Skeletal muscle cell (primary cell): ENCODE results near the gene PDX1.
A peak's percentile ranks its signal among the peaks of the same experiment; 100 is the strongest.

Experiments used
- DNase-seq: peaks from one replicate; pipeline ENCODE4 v3.0.0-alpha.2; 2010; ENCODE audit warnings: low read depth
- H3K4me3 ChIP-seq: 2 replicates; pipeline ENCODE4 v1.5.1; 2011; ENCODE audit warnings: low read depth, mild to moderate bottlenecking, control low read depth, low read length, moderate library complexity

PDX1 gene

DNA sequence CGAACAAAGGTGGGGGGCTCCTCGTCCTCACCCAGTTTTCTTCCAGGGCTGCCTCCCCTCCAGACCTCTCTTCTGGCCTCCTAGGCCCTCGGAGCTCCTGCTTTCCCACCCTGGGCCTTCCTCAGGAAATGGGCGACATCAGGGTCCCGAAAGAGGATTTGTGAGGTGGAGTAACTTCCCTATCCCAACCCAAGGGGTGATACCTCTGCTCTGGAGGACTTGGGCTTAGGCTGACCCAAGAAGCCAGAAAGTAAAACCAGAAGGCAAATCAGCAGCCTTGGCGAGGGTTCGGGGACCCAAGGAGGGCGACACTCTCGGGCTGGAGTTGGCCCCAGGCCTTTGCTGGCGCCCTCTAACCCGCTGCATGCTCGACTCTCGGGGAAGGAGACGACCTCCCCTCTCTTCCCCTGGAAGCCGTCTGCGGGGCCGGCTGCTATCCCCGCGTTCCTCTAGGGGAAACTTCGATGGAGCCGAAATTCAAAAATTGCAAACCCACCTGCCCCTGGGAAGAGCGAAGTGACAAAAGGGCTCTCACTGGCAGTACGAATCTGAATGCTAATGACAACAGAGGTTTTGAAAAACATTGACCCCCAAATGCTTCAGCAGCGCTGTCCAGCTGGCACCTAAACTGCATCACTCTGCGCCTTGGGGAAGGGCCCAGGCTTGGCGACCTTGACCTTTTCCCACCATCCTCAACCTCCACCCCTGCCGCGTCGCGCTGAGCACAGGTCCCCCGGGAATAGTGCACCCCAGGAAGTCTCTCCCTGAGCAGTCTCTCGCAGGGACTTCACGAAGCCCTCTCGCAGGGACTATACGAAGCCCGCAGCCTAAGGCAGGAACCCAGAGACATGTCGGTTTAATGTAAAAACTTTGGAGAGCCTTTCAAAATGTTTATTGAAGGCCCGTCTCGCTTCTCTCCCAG, 2.4 kb downstream of the PDX1 start:
- H3K4me3 ChIP-seq, result no peak overlapping the region
- no peak for DNase-seq

DNA sequence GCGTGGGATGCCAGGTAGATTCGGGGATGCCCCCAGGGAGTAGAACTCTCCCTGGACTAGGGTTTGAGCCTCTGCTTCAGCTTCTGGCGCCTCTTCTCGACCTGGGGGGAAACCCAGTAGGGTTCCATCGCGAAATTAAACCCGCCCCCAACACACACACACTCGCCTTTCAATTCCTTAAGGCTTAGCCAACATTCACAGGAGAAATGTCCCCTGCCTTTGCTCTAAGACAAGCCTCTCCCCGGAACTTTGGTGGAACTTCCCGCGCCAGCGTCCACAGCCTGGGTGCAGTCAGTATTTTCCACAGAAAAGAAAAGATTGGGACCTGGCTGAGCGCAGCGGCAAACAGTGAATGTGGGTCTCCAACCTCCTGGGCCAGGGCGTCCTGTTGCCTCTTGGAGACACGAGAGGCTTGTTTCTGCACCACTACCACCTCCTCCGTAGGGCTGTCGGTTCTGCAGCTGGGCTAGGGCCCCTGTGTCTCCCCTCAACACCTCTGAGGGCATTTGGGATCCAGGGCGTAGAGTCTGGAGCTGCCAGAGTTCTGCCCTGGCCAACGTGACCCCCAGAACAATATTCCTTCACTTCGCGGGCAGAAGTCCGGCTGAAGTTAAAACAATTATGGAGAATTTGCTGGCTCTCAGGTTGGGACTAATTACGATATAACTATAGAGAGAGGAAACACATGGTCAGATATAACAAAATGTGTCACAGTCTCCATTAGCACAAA, 3.2 kb downstream of the PDX1 start:
- no peak overlapping the region for H3K4me3 ChIP-seq
- no peak for DNase-seq

DNA sequence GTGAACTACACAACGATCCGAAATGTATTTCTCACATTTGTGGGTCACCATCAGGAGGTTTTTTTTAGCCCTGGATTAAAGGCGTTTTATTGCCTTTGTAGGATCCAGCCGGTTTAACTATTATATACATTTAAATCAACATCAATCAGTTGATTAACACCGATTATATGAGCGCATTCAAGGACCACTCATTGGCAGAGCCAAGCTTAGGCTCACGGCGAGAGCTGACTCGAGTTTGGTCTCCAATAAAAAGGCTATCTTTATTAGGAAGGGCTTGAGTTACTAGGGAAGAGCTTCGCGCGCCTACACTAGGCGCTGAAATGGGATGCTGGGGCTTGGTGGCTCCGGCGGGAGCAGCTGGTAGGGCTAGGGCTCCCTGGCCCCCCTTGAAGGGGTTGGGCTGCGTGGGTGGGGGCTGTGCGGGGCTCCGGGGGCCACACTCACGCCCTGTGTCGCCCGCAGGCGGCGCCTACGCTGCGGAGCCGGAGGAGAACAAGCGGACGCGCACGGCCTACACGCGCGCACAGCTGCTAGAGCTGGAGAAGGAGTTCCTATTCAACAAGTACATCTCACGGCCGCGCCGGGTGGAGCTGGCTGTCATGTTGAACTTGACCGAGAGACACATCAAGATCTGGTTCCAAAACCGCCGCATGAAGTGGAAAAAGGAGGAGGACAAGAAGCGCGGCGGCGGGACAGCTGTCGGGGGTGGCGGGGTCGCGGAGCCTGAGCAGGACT, 4.2 kb downstream of the PDX1 start:
- DNase-seq, result no peak
- no peak overlapping the region for H3K4me3 ChIP-seq

GRCh38 chr13:27924529-27925141, 4.8 kb downstream of the PDX1 start:
- DNase-seq, result no peak
- H3K4me3 ChIP-seq, result no peak overlapping the region

DNA sequence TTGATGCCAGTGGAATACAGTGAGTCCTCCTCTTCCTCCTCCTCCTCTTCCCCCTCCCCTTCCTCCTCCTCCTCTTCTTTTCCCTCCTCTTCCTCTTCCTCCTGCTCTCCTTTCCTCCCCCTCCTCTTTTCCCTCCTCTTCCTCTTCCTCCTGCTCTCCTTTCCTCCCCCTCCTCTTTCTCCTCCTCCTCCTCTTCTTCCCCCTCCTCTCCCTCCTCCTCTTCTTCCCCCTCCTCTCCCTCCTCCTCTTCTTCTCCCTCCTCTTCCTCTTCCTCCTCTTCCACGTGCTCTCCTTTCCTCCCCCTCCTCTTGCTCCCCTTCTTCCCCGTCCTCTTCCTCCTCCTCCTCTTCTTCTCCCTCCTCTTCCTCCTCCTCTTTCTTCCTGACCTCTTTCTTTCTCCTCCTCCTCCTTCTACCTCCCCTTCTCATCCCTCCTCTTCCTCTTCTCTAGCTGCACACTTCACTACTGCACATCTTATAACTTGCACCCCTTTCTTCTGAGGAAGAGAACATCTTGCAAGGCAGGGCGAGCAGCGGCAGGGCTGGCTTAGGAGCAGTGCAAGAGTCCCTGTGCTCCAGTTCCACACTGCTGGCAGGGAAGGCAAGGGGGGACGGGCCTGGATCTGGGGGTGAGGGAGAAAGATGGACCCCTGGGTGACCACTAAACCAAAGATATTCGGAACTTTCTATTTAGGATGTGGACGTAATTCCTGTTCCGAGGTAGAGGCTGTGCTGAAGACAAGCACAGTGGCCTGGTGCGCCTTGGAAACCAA, 5.6 kb downstream of the PDX1 start:
- no peak for DNase-seq
- H3K4me3 ChIP-seq, result no peak overlapping the region

DNA sequence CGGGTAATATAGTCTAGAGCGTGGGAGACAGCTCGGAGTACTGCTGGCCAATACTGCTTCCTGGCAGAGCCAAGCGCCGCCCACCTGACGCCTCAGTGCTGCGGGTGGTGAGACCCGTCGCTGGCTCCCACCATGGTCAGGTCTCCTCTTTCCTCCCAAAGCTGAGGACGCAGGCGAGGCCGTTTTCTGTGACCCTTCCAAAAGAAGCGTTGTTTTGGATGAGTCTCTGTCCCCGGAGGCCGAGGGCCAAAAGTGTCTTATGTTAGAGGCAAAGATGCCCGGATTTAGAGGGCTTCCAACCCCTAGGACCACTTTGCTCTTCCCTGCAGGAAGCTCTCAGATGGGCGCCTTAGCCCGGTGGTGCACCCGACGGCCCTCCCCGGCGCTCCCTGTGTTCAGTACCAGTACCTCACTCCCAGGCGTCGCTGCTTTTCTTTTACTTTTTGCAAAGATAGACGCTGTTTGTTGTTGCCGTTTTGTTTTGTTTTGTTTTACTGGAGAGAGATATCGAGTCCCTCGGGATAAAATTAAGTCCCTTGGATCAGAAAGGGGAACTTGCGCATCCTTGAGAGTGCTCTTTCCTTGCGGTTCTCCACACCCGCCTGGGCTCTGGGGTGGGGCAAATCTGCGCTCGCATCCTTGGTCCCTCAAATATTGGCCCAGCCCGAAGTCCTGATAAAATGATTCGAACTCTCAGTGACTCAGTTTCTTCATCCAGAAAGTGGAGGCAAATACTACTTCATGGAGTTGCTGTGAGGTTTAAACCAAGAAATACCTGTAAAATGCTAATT, 7.0 kb downstream of the PDX1 start:
- DNase-seq, result no peak
- no peak overlapping the region for H3K4me3 ChIP-seq

- H3K4me3 ChIP-seq, result no peak overlapping the region
- no peak for DNase-seq
These were observed 7.9 kb downstream of the PDX1 start for GRCh38 chr13:27927444-27928352.

DNA sequence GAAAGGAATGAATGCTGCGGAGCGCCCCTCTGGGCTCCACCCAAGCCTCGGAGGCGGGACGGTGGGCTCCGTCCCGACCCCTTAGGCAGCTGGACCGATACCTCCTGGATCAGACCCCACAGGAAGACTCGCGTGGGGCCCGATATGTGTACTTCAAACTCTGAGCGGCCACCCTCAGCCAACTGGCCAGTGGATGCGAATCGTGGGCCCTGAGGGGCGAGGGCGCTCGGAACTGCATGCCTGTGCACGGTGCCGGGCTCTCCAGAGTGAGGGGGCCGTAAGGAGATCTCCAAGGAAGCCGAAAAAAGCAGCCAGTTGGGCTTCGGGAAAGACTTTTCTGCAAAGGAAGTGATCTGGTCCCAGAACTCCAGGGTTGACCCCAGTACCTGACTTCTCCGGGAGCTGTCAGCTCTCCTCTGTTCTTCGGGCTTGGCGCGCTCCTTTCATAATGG, 8.6 kb downstream of the PDX1 start:
- no peak overlapping the region for H3K4me3 ChIP-seq
- no peak for DNase-seq

DNA sequence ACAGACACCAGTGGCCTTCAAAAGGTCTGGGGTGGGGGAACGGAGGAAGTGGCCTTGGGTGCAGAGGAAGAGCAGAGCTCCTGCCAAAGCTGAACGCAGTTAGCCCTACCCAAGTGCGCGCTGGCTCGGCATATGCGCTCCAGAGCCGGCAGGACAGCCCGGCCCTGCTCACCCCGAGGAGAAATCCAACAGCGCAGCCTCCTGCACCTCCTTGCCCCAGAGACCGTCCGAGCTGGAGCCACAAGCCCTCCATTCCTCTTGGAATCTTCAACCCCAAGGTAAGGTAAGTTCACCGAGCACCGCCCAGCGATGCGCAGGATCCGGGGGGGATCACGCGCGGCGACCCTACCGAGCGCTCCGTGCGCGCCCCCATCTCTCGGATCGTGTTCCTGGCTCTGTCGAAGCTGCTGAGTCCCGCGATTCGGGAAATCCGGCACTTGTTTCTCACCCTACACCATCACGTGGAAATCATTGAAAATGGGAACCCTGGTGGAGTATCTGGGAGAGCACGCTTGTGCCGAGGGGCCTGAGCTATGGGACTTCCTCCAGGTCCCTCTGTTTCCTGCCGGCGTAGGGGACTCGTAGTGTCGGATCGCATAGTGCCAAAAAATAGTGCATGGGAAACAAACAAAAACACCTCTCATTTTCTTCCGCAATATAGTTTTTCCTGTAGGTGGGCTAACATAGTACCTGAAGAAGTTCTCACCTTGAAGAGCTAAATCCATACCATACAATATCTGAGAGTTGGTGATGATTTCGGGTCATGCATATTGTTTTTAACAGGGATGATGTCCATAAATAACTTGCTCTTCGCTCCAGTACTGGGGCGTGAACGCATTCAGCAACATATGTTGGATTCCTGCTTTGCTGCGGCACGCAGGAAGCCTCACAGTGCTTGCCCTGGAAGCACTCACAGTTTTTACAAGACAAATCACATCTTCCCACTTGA, 9.3 kb downstream of the PDX1 start:
- H3K4me3 ChIP-seq, result no peak overlapping the region
- DNase-seq, result no peak

- DNase-seq, result no peak
- no peak overlapping the region for H3K4me3 ChIP-seq
These were observed 10.1 kb downstream of the PDX1 start for GRCh38 chr13:27929868-27930267.

- no peak for DNase-seq
- H3K4me3 ChIP-seq, result no peak overlapping the region
These were observed 13.3 kb downstream of the PDX1 start for GRCh38 chr13:27933118-27933517.

DNA sequence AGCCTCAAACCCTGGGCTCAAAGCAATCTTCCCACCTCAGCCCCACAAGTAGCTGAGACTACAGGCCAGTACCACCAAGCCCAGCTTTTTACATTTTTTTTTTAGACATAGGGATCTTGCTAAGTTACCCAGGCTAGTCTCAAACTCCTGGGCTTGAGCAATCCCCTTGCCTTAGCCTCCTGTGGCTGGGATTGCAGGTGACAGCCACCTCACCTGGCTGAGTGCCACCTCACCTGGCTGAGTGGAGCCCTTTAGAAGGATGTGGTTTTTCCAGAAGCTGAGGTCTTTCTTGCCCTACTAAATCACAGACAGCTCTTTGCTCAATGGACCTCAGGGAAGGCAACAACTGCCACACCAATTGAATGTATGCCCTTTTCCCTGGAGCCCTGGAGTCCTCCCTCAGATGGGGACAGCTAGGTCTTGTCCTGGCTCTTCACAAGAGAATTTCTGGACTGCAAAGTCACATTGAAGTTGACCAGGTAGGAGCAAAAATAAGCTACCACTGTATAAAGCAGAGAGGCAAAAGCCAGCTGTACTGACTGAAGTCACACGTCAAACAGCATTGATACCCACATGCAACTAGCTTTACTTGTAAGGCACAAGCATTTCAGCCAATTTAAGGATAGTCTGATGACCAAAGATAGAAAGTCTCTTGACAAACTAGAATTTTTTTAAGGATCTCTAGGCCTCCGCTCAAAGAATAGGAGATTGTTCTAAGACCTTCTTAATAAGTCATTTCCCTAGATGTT, 14.0 kb downstream of the PDX1 start:
- no peak for DNase-seq
- no peak overlapping the region for H3K4me3 ChIP-seq

GRCh38 chr13:27942972-27943371, 23.2 kb downstream of the PDX1 start:
- no peak for DNase-seq
- no peak overlapping the region for H3K4me3 ChIP-seq

DNA sequence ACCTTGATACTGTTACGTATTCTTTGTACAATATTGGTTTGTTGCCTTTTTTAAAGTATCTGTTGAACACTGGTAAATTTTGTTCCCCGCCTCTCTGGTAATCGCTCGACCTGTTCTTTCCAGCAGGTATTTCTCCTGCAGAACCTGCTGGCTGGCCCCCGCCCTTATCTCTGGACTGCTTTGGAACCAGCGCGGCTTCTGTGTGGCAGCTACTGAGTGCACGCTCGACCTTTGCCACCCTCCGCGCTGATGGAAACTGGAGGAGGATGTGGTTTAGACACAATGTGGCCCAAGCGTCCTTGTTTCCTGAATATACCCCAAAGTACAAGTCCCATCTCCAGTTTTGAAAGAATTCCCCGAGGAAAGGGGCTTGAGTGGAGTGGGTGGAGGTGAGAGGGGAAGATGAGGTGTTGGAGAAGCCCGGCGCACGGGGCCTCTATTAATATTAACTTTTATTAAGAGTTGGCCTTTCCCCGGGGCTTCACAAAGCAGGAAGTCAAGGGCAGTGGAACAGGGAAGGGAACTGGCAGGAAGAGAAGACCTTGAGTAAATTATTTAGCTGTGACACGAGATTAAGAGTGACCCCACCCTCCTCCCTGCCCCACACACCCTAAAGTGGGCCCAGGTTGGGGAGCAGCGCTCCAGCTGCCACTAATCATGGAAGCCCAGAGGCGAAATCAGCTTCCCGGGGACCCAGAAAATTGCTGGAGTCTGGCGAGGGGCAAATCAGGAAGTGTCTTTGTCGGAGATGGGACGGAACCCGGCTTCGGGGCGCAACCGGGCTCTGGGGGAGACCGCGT, 33.3 kb downstream of the PDX1 start:
- peak overlapping the region; percentile 46 for H3K4me3 ChIP-seq
- DNase-seq, result no peak
